Esophagus squamous epithelium (tissue), 5 donors: Measurements from ENCODE around the gene SCGB1D4. TPM values are rescaled to one million over a fixed set of nuclear protein-coding genes. Genes with fewer than 3 reads are reported as not detected.

Experiments
- DNase-seq: peaks from one replicate; lab custom pipeline; 2025; lab: John Stamatoyannopoulos, UW
- H3K27ac ChIP-seq, 4 donors: fragments of 200-600 bp; sonication (generic); one replicate each; pipeline ENCODE4 v1.5.1; 2016 to 2019; ENCODE audit warnings: mild to moderate bottlenecking in 1 of 4
- H3K27me3 ChIP-seq, 4 donors: fragments of 200-600 bp; sonication (generic); 1 replicate in 3 of 4; 2 replicates in 1 of 4; pipeline versions ENCODE4 v1.5.1 to v1.6.0; 2017 to 2021; ENCODE audit warnings: antibody characterized with exemption in 1 of 4
- H3K36me3 ChIP-seq, 3 donors: fragments of 200-600 bp; sonication (generic); one replicate each; pipeline ENCODE4 v1.5.1; 2016 to 2019
- H3K4me1 ChIP-seq, 3 donors: fragments of 200-600 bp; sonication (generic); one replicate each; pipeline ENCODE4 v1.5.1; 2017 to 2019
- H3K4me3 ChIP-seq, 4 donors: fragments of 200-600 bp; sonication (generic); 1 replicate in 3 of 4; 2 replicates in 1 of 4; pipeline ENCODE4 v1.5.1; 2016 to 2019; ENCODE audit warnings: mild to moderate bottlenecking in 2 of 4, moderate library complexity in 1 of 4
- H3K9me3 ChIP-seq, 3 donors: fragments of 200-600 bp; sonication (generic); one replicate each; pipeline ENCODE4 v1.5.1; 2016 to 2019
- CTCF ChIP-seq, 6 experiments: fragments of 450-650 bp in 4 of 6; fragments of 200-600 bp in 2 of 6; sonication (generic) in 2 of 6; IDR thresholded peaks; one replicate each; pipeline ENCODE4 v1.5.1; 2016 to 2019; ENCODE audit warnings: antibody characterized with exemption in 6 of 6, mild to moderate bottlenecking in 4 of 6, moderate library complexity in 4 of 6
- POLR2A ChIP-seq, 4 donors: fragments of 450-650 bp; IDR thresholded peaks; one replicate each; pipeline ENCODE4 v1.6.1; 2017; ENCODE audit warnings: antibody characterized with exemption in 4 of 4, mild to moderate bottlenecking in 4 of 4, moderate library complexity in 3 of 4
- WGBS, 2 donors: methylation state at CpG; one replicate each; pipeline ENCODE4 v1.1.5; 2018; 5-methylcytosine and 5-hydroxymethylcytosine counted together
- intact Hi-C: fragments of 100-400 bp; cut with DNase I; formaldehyde crosslinking; loops from one replicate; pipeline ENCODE4 v1.15.0; 2022
- total RNA-seq, 4 donors: library from RNA; depleted of rRNA; stranded (reverse); fragments of >200 nt; gene quantifications; one replicate each; pipeline ENCODE4 v1.1.0, GENCODE V29; 2016
- donor health status: DM: yes; HTN: yes; CAD: no.

Gene SCGB1D4
- total RNA-seq, 4 donors from 2014 or later, result not detected

GRCh38 chr11:62307950-62308349 is 9.1 kb upstream of the SCGB1D4 start:
- Histone ChIP-seq H3K9me3 (peaks cover 0 to 13% (median 4%) of the 10 kb centered on the region in 3 donors), H3K27ac (no peak overlapping the region), H3K4me3 (no peak overlapping the region), H3K27me3 (peaks cover 0 to 60% (median 0%) of the 10 kb centered on the region in 4 donors), H3K4me1 (no peaks in the 10 kb centered on the region), H3K36me3 (no peaks in the 10 kb centered on the region)
- TF ChIP-seq CTCF (IDR thresholded peaks at IDR 0.05), result no peak
- TF ChIP-seq POLR2A (IDR thresholded peaks at IDR 0.05), result no peak
- DNase-seq, result no peak
- intact Hi-C loops, result no loop called here

- Histone ChIP-seq H3K4me3 (no peak overlapping the region), H3K27ac (no peak overlapping the region), H3K9me3 (peaks cover 0 to 13% (median 4%) of the 10 kb centered on the region in 3 donors), H3K27me3 (peaks cover 0 to 52% (median 0%) of the 10 kb centered on the region in 4 donors), H3K36me3 (no peaks in the 10 kb centered on the region), H3K4me1 (no peaks in the 10 kb centered on the region)
- TF ChIP-seq CTCF (IDR thresholded peaks at IDR 0.05) (no peak), POLR2A (IDR thresholded peaks at IDR 0.05) (no peak)
- WGBS, 2 donors, result 27 to 39% methylated on average over 3 to 5 of the region's 6 CpGs
- intact Hi-C loops, result no loop called here
- DNase-seq, result no peak
Measured at GRCh38 chr11:62306227-62306626, 7.4 kb upstream of the SCGB1D4 start.

GRCh38 chr11:62295504-62295903 is 3.4 kb downstream of the SCGB1D4 start:
- Histone ChIP-seq H3K4me1 (no peaks in the 10 kb centered on the region), H3K36me3 (no peaks in the 10 kb centered on the region), H3K9me3 (no peaks in the 10 kb centered on the region), H3K27me3 (peaks cover 0 to 46% (median 0%) of the 10 kb centered on the region in 4 donors), H3K4me3 (no peak overlapping the region), H3K27ac (no peak overlapping the region)
- DNase-seq, result no peak
- WGBS, 2 donors, result 26 to 48% methylated on average over 2 of the region's 2 CpGs
- no peak for TF ChIP-seq POLR2A (IDR thresholded peaks at IDR 0.05)
- TF ChIP-seq CTCF (IDR thresholded peaks at IDR 0.05), result no peak
- intact Hi-C loops, result no loop called here

- DNase-seq, result no peak
- intact Hi-C loops, result no loop called here
- no peak overlapping the region for H3K27ac ChIP-seq
Measured at GRCh38 chr11:62280452-62280851, 18.4 kb downstream of the SCGB1D4 start.

GRCh38 chr11:62273789-62274275 is 25.0 kb downstream of the SCGB1D4 start:
- whole genome bisulfite sequencing, 2 donors, result 81 to 84% methylated on average over 3 to 7 of the region's 7 CpGs
- DNase-seq, result no peak
- Histone ChIP-seq H3K27ac (no peak overlapping the region), H3K4me1 (peaks cover 0 to 5% (median 0%) of the 10 kb centered on the region in 3 donors), H3K36me3 (no peaks in the 10 kb centered on the region), H3K9me3 (no peaks in the 10 kb centered on the region), H3K4me3 (no peak overlapping the region), H3K27me3 (peaks cover 0 to 32% (median 0%) of the 10 kb centered on the region in 4 donors)
- no peak for TF ChIP-seq CTCF (IDR thresholded peaks at IDR 0.05)
- no peak for TF ChIP-seq POLR2A (IDR thresholded peaks at IDR 0.05)
- intact Hi-C loops, result no loop called here

More at GRCh38 chr11:62280452-62280851, 18.4 kb downstream of the SCGB1D4 start:
- TF ChIP-seq CTCF (IDR thresholded peaks at IDR 0.05) (no peak), POLR2A (IDR thresholded peaks at IDR 0.05) (no peak)
- Histone ChIP-seq H3K27me3 (peaks cover 0 to 11% (median 0%) of the 10 kb centered on the region in 4 donors), H3K36me3 (no peaks in the 10 kb centered on the region), H3K4me1 (no peaks in the 10 kb centered on the region), H3K9me3 (no peaks in the 10 kb centered on the region), H3K4me3 (no peak overlapping the region)
